Skeletal muscle tissue (tissue), 4 donors: Measurements from ENCODE around the gene ACKR1. TPM values are rescaled to one million over a fixed set of nuclear protein-coding genes. Genes with fewer than 3 reads are reported as not detected.

Source experiments
- H3K27ac ChIP-seq: one replicate; pipeline ENCODE4 v1.7.0; 2013; ENCODE audit warnings: mild to moderate bottlenecking, low read depth, low read length, inconsistent platforms
- H3K27me3 ChIP-seq, 3 donors: one replicate each; pipeline ENCODE4 v1.7.0; 2013; ENCODE audit warnings: low read length in 3 of 3; ENCODE audit not compliant: control insufficient read depth in 3 of 3, insufficient read depth in 3 of 3
- H3K36me3 ChIP-seq, 3 donors: one replicate each; pipeline ENCODE4 v1.7.0; 2013; ENCODE audit warnings: low read length in 3 of 3; ENCODE audit not compliant: control insufficient read depth in 3 of 3, insufficient read depth in 3 of 3
- H3K4me1 ChIP-seq, 3 donors: one replicate each; pipeline ENCODE4 v1.7.0; 2013; ENCODE audit warnings: low read length in 3 of 3, mild to moderate bottlenecking in 3 of 3; ENCODE audit not compliant: control insufficient read depth in 3 of 3, insufficient read depth in 3 of 3
- H3K4me3 ChIP-seq, 3 donors: one replicate each; pipeline ENCODE4 v1.7.0; 2013; ENCODE audit warnings: low read length in 3 of 3
- H3K9ac ChIP-seq, 3 donors: one replicate each; pipeline ENCODE4 v1.7.0; 2013; ENCODE audit warnings: low read length in 3 of 3, mild to moderate bottlenecking in 3 of 3, moderate library complexity in 2 of 3, low read depth in 1 of 3
- H3K9me3 ChIP-seq, 3 donors: one replicate each; pipeline ENCODE4 v1.7.0; 2013; ENCODE audit warnings: low read length in 3 of 3; ENCODE audit not compliant: control insufficient read depth in 3 of 3
- total RNA-seq: library from RNA; depleted of rRNA; stranded (reverse); fragments of >200 nt; gene quantifications from one replicate; pipeline ENCODE4 v1.2.3, GENCODE V29; 2014
- donor health status: Osteomylitis.

ACKR1 gene
- total RNA-seq, 1 donor from 2014 or later: 4.7 TPM

- Histone ChIP-seq H3K4me3 (no peak overlapping the region), H3K27ac (no peak overlapping the region), H3K4me1 (peaks cover 0 to 4% (median 2%) of the 10 kb centered on the region in 3 donors), H3K36me3 (no peaks in the 10 kb centered on the region), H3K9ac (no peak overlapping the region), H3K27me3 (peaks cover 4 to 21% (median 10%) of the 10 kb centered on the region in 3 donors), H3K9me3 (no peaks in the 10 kb centered on the region)
Measured at GRCh38 chr1:159185121-159185520, 19.6 kb upstream of the ACKR1 start.

- Histone ChIP-seq H3K27ac (no peak overlapping the region), H3K4me3 (no peak overlapping the region), H3K27me3 (peaks cover 8 to 19% (median 10%) of the 10 kb centered on the region in 3 donors), H3K9ac (no peak overlapping the region), H3K9me3 (no peaks in the 10 kb centered on the region), H3K4me1 (peaks cover 0 to 4% (median 2%) of the 10 kb centered on the region in 3 donors), H3K36me3 (no peaks in the 10 kb centered on the region)
Measured at GRCh38 chr1:159187033-159187432, 17.6 kb upstream of the ACKR1 start.

GRCh38 chr1:159187647-159188374 lies 16.9 kb upstream of the ACKR1 start:
- Histone ChIP-seq H3K4me3 (peak overlapping the region in 1 of 3 donors; percentile 23), H3K27me3 (peaks cover 8 to 19% (median 10%) of the 10 kb centered on the region in 3 donors)

GRCh38 chr1:159188375-159188788 lies 16.3 kb upstream of the ACKR1 start:
- no peak overlapping the region for H3K27ac ChIP-seq
- H3K4me1 ChIP-seq: peaks cover 0 to 4% (median 2%) of the 10 kb centered on the region in 3 donors
- H3K36me3 ChIP-seq: no peaks in the 10 kb centered on the region
- peak overlapping the region in 2 of 3 donors; percentile 23 to 38 for H3K4me3 ChIP-seq
- peak overlapping the region in 1 of 3 donors; percentile 27 for H3K9ac ChIP-seq
- H3K27me3 ChIP-seq: peaks cover 8 to 19% (median 10%) of the 10 kb centered on the region in 3 donors
- no peaks in the 10 kb centered on the region for H3K9me3 ChIP-seq

More at GRCh38 chr1:159187647-159188374, 16.9 kb upstream of the ACKR1 start:
- Histone ChIP-seq H3K9ac (no peak overlapping the region), H3K9me3 (no peaks in the 10 kb centered on the region), H3K36me3 (no peaks in the 10 kb centered on the region), H3K4me1 (peaks cover 0 to 4% (median 2%) of the 10 kb centered on the region in 3 donors), H3K27ac (no peak overlapping the region)

GRCh38 chr1:159190441-159190840 lies 14.2 kb upstream of the ACKR1 start:
- H3K9ac ChIP-seq: no peak overlapping the region
- H3K9me3 ChIP-seq: no peaks in the 10 kb centered on the region
- no peak overlapping the region for H3K4me3 ChIP-seq
- H3K27me3 ChIP-seq: peaks cover 8 to 19% (median 10%) of the 10 kb centered on the region in 3 donors
- no peak overlapping the region for H3K27ac ChIP-seq
- H3K4me1 ChIP-seq: peaks cover 0 to 4% (median 2%) of the 10 kb centered on the region in 3 donors
- H3K36me3 ChIP-seq: no peaks in the 10 kb centered on the region

- Histone ChIP-seq H3K4me3 (no peak overlapping the region), H3K4me1 (peaks cover 0 to 3% (median 0%) of the 10 kb centered on the region in 3 donors), H3K9ac (no peak overlapping the region), H3K27me3 (peaks cover 0 to 3% (median 1%) of the 10 kb centered on the region in 3 donors), H3K9me3 (no peaks in the 10 kb centered on the region), H3K27ac (no peak overlapping the region), H3K36me3 (no peaks in the 10 kb centered on the region)
Measured at GRCh38 chr1:159196543-159196942, 8.1 kb upstream of the ACKR1 start.

- Histone ChIP-seq H3K4me3 (no peak overlapping the region), H3K9me3 (no peaks in the 10 kb centered on the region), H3K36me3 (no peaks in the 10 kb centered on the region), H3K27ac (no peak overlapping the region), H3K27me3 (peaks cover 0 to 13% (median 0%) of the 10 kb centered on the region in 3 donors), H3K4me1 (peaks cover 0 to 3% (median 0%) of the 10 kb centered on the region in 3 donors), H3K9ac (no peak overlapping the region)
Measured at GRCh38 chr1:159197561-159198557, 6.8 kb upstream of the ACKR1 start.

- Histone ChIP-seq H3K9me3 (no peaks in the 10 kb centered on the region), H3K4me1 (peaks cover 0 to 3% (median 0%) of the 10 kb centered on the region in 3 donors), H3K27me3 (peaks cover 0 to 13% (median 10%) of the 10 kb centered on the region in 3 donors), H3K27ac (no peak overlapping the region), H3K9ac (no peak overlapping the region), H3K36me3 (no peaks in the 10 kb centered on the region), H3K4me3 (peak overlapping the region in 1 of 3 donors; percentile 22)
Measured at GRCh38 chr1:159199901-159200300, 4.8 kb upstream of the ACKR1 start.

- Histone ChIP-seq H3K27me3 (peaks cover 2 to 19% (median 18%) of the 10 kb centered on the region in 3 donors), H3K4me3 (no peak overlapping the region), H3K27ac (no peak overlapping the region), H3K36me3 (no peaks in the 10 kb centered on the region), H3K9me3 (no peaks in the 10 kb centered on the region), H3K9ac (no peak overlapping the region), H3K4me1 (peaks cover 0 to 3% (median 0%) of the 10 kb centered on the region in 3 donors)
Measured at GRCh38 chr1:159200769-159201168, 3.9 kb upstream of the ACKR1 start.
